Spleen (tissue), 7 donors: ENCODE measurements around the gene PLXNA2.

Experiments used
- CTCF ChIP-seq, 11 experiments: fragments of 200-600 bp in 7 of 11; fragments of 450-650 bp in 4 of 11; sonication (generic) in 4 of 11; IDR thresholded peaks in 8 of 11; conservative IDR thresholded peaks in 3 of 11; 1 replicate in 7 of 11; 2 replicates in 4 of 11; pipeline versions ENCODE4 v1.4.0 to v1.8.0; 2016 to 2021; ENCODE audit warnings: antibody characterized with exemption in 11 of 11, inconsistent platforms in 4 of 11, mild to moderate bottlenecking in 1 of 11
- POLR2A ChIP-seq, 3 donors: fragments of 450-650 bp; IDR thresholded peaks; one replicate each; pipeline ENCODE4 v1.5.1; 2017; ENCODE audit warnings: antibody characterized with exemption in 3 of 3, mild to moderate bottlenecking in 1 of 3
- POLR2AphosphoS5 ChIP-seq, 3 donors: sonication (generic); formaldehyde crosslinking; IDR thresholded peaks; one replicate each; pipeline ENCODE4 v1.5.1; 2017; ENCODE audit warnings: antibody characterized with exemption in 3 of 3
- donor health status: DM: no; HTN: no; CAD: no; lungs with moderate emphysema.
- donor health status: DM: no; HTN: no; CAD: no.
- donor health status: DM: no; HTN: no; CAD: no.

- no peak for TF ChIP-seq CTCF (IDR thresholded peaks at IDR 0.05 in 8 of 11, conservative IDR thresholded peaks at IDR 0.05 in 3 of 11)
- TF ChIP-seq POLR2A (IDR thresholded peaks at IDR 0.05), result no peak
- no peak for TF ChIP-seq POLR2AphosphoS5 (IDR thresholded peaks at IDR 0.05)
Measured at GRCh38 chr1:208242941-208243526, 1.1 kb downstream of the PLXNA2 start.
